GM18505 (cell line): ENCODE data around the gene MYH14.
A peak's percentile ranks its signal among the peaks of the same experiment; 100 is the strongest.
"Not testable (repeated sequence)": the region's sequence is repeated elsewhere in the genome, so short reads cannot be mapped to it uniquely, and the experiment has no call there.

ENCODE experiments used
- ATAC-seq: cut with Tn5 transposase; IDR thresholded peaks from one replicate; pipeline ENCODE4 v1.9.1; 2021; ENCODE audit not compliant: unreplicated experiment
- POLR2A ChIP-seq: IDR thresholded peaks from 4 replicates; pipeline ENCODE4 v1.6.1; 2011; ENCODE audit warnings: borderline replicate concordance; ENCODE audit not compliant: insufficient read depth, insufficient read length; ENCODE audit errors: extremely low read depth

Gene MYH14

DNA sequence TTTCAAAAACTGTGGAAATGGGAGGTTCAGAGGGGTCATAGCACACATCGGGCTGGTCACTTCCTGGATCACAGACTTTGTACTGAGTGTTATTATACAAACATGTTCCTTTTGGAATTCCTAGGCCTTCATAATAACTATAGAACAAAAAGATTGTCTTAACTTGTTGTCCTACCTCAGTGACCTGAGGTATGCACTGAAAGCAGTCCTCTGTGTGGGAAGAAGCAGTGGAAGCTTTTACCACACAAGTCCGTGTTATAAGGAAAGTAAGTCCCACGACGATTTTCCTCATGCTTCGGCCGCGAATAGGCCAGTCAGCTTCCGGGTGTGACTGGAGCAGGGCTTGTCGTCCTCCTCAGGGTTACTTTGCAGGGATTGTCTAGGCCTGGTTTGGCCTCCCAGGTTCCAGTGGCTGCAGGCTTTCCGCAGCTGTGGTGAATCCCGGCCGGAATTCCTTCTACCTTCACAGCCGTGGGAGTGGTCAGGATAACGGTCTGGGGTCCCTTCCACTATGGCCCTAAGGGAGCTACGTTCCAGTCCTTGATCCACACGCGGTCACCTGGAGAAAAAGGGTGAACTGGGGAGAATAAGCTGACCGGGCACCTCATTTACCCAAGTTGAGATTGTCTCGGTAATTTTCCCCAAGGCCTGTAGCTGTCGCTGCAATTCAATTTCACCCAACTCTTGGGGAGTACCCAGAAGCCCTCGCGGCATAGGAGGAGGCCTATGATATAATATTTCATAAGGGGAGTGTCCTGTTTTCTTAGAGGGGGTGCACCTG lies 146.0 kb downstream of the MYH14 start:
- ATAC-seq, result no peak
- TF ChIP-seq POLR2A, result no peak

GRCh38 chr19:50352242-50352641 lies 148.8 kb downstream of the MYH14 start:
- no peak for ATAC-seq
- no peak for TF ChIP-seq POLR2A

DNA sequence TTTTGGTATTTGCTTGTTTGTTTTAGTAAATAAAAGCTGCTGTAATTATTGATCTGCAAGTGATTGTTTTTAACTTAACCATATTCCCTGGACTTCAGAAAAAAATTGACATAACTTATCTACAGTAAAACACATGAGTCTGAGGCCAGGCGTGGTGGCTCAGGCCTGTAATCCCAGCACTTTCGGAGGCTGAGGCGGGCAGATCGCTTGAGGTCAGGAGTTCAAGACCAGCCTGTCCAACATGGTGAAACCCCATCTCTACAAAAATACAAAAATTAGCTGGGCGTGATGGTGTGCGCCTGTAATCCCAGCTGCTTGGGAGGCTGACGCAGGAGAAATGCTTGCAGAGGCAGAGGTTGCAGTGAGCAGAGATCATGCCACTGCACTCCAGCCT lies 150.1 kb downstream of the MYH14 start:
- ATAC-seq, result not testable (repeated sequence)

DNA sequence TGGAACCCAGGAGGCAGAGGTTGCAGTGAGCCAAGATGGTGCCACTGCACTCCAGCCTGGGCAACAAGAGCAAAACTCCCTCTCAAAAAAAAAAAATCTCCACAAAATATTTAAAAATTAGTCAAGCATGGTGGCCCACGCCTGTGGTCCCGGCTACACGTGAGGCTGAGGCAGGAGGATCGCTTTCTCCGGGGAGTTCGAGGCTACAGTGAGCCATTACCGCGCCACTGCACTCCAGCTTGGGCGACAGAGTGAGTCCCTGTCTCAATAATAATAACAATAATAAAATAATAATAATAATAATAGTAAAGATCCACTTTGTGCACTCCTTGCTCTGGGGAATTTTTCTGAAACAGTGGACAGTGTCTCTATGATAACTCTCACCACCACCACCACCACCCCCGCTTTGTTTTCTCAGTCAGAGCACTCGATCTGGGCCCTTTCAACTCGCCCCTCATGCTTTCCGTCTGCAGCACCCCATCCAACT lies 153.3 kb downstream of the MYH14 start:
- no peak for TF ChIP-seq POLR2A
- ATAC-seq, result no peak

- peak; percentile 45 for TF ChIP-seq POLR2A
- ATAC-seq, result no peak
These were observed 154.0 kb downstream of the MYH14 start for GRCh38 chr19:50357178-50358100.

- TF ChIP-seq POLR2A, result peak; percentile 56
- no peak for ATAC-seq
These were observed 155.3 kb downstream of the MYH14 start for GRCh38 chr19:50358483-50359327.

DNA sequence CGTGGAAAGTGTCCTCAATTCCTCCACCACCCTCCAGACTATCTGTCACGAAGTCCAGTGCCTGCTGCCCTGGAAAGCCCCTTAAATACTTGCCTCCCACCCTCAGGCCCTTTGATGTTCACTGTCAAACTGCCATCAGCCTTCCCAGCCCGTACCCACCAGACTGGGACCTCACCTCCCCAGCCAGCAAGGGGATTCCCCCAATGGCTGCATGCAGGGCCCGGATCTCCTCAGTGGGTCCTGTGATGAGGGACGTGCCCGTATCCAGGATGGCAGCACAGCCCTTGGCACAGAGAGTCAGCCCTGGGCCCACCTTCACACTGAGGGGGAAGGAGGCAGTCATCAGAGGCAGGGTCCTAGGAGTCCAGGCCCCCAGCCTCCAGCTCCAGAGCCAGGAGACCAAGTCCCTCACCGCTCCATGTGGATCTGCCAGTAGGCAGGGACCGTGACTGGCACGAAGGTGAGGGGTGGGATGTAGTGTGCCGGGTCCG lies 156.0 kb downstream of the MYH14 start:
- ATAC-seq, result no peak
- no peak for TF ChIP-seq POLR2A
